Endothelial cell (in vitro differentiated cells): Measurements from ENCODE around the gene GATA5. TPM values are rescaled to one million over a fixed set of nuclear protein-coding genes. Genes with fewer than 3 reads are reported as not detected.

Experiments
- DNase-seq: peaks from one replicate; pipeline ENCODE4 v3.0.0; 2021; ENCODE audit warnings: low spot score
- H3K27ac Mint-ChIP-seq: one replicate; pipeline ENCODE4 v1.8.0; 2021; ENCODE audit warnings: mixed read lengths, inconsistent platforms; ENCODE audit not compliant: unreplicated experiment
- H3K27me3 Mint-ChIP-seq: one replicate; pipeline ENCODE4 v1.8.0; 2021; ENCODE audit warnings: mild to moderate bottlenecking, moderate library complexity, mixed read lengths, inconsistent platforms; ENCODE audit not compliant: unreplicated experiment
- H3K36me3 Mint-ChIP-seq: one replicate; pipeline ENCODE4 v1.8.0; 2021; ENCODE audit warnings: mild to moderate bottlenecking, low read depth, mixed read lengths, inconsistent platforms; ENCODE audit not compliant: unreplicated experiment
- H3K4me1 Mint-ChIP-seq: one replicate; pipeline ENCODE4 v1.8.0; 2021; ENCODE audit warnings: mild to moderate bottlenecking, mixed read lengths, inconsistent platforms; ENCODE audit not compliant: unreplicated experiment
- H3K4me3 Mint-ChIP-seq: one replicate; pipeline ENCODE4 v1.8.0; 2021; ENCODE audit warnings: mild to moderate bottlenecking, mixed read lengths, inconsistent platforms; ENCODE audit not compliant: unreplicated experiment
- H3K9me3 Mint-ChIP-seq: one replicate; pipeline ENCODE4 v1.8.0; 2021; ENCODE audit warnings: mixed read lengths, inconsistent platforms; ENCODE audit not compliant: unreplicated experiment
- total RNA-seq: library from RNA; stranded (reverse); fragmentation: NEBNext Ultra II Directional; extraction: Animal tissue kit (Norgen Biotek cat#: 25700); gene quantifications from one replicate; pipeline ENCODE4 v1.2.1, GENCODE V29; 2021; ENCODE audit not compliant: unreplicated experiment
- TF ChIP-seq, protein P1 (sequence below): fragments of 200-600 bp; sonication (generic); IDR thresholded peaks from one replicate; pipeline ENCODE4 v1.5.0; 2021; ENCODE audit warnings: antibody characterized with exemption; ENCODE audit not compliant: unreplicated experiment

The GATA5 gene
- total RNA-seq, 1 donor from 2014 or later = not detected

DNA sequence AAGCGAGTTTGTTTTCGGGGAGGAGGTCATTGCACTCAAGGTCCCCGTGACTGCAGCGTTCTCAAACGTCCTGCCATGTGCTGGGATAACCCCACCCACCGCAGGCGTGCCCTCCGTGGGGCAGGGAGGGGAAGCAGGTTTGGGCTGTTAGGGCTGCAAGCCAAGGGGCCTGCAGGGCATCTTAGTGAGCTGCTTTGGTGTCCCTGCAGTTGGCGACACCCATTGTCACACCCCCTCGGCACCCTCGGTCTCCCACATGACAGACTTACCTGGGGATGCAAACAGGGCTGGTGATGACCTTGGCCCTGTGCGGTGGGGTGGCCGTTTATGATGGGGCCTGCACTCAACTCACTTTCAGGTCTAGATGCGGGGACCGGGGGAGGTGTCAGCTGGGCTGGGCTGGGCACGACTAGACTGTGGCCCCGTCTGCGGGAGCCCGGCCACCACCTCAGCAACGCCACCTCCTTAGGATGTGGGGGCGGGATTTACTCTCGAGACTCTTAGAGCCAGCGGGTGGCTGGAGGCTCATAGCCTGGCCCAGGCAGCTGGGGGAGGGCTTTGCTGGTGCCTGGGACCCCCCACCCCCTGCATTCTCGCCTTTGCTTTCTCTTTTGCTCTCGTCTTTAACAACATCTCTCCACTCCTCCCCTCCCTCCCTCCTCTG, 6.5 kb upstream of the GATA5 start:
- Mint-ChIP-seq H3K4me1 (peaks cover 3% of the 10 kb centered on the region), H3K27ac (no peak overlapping the region), H3K27me3 (peaks cover 32% of the 10 kb centered on the region), H3K36me3 (peaks cover 5% of the 10 kb centered on the region), H3K9me3 (no peaks in the 10 kb centered on the region), H3K4me3 (no peak overlapping the region)
- no peak for DNase-seq
- TF ChIP-seq, protein P1, sequence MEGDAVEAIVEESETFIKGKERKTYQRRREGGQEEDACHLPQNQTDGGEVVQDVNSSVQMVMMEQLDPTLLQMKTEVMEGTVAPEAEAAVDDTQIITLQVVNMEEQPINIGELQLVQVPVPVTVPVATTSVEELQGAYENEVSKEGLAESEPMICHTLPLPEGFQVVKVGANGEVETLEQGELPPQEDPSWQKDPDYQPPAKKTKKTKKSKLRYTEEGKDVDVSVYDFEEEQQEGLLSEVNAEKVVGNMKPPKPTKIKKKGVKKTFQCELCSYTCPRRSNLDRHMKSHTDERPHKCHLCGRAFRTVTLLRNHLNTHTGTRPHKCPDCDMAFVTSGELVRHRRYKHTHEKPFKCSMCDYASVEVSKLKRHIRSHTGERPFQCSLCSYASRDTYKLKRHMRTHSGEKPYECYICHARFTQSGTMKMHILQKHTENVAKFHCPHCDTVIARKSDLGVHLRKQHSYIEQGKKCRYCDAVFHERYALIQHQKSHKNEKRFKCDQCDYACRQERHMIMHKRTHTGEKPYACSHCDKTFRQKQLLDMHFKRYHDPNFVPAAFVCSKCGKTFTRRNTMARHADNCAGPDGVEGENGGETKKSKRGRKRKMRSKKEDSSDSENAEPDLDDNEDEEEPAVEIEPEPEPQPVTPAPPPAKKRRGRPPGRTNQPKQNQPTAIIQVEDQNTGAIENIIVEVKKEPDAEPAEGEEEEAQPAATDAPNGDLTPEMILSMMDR = no peak

DNA sequence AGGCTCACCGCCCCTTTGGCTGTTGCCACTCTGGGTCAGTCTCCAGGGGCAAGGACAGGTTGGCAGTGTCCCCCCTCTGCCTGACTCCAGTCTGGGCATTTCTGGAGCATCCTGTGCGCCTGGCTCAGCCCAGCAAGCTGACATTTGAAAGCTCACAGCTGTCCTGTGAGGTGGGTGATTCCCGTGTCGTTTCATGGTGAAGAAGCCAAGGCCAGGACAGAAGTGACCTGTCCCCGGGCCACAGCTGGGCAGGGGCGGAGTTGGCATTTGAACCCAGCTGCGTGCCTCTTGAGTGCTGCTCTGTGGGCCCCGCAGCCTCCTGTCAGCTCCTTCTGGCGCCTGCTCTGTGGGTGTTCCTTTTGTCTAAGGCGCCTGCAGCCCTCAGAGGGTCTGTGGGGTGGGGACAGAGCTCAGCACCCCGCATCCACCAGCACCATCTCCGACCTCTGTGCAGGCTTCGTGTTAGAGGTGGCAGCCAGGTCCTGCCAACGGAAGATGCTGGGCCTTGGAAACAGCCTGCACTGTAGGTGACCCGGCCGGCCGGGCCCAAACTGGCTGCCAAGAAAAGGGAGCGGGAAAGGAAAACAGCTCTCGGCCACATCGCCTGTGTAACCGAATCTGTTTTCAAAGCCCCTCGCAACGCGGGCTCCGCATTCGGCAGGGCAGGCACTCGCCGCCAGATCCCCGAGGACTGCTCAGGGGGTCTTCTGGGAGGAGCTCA, 5.8 kb upstream of the GATA5 start:
- Mint-ChIP-seq H3K36me3 (peaks cover 5% of the 10 kb centered on the region), H3K27ac (no peak overlapping the region), H3K27me3 (peaks cover 31% of the 10 kb centered on the region), H3K9me3 (no peaks in the 10 kb centered on the region), H3K4me1 (peaks cover 3% of the 10 kb centered on the region), H3K4me3 (no peak overlapping the region)
- TF ChIP-seq, protein P1 = no peak
- DNase-seq = no peak

DNA sequence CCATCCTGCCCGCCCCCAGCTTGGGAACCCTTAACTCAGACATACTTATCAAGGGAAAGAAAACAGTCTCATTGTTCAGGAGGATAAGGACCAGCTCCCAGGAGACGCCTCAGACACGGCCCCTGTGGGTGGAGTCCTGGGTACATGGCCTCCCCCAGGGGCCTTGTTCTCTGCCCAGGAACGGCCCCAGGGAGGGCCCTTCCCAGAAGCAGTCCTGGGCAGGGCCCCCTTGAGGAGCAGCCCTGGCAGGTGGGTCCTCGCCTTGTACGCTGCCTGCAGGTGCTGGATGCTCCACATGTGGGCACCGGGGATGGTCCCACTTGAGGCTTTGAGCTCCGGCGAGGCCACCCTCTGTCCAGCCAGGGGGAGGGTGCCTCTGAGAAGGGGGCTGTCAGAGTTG, 4.5 kb upstream of the GATA5 start:
- Mint-ChIP-seq H3K9me3 (no peaks in the 10 kb centered on the region), H3K4me3 (no peak overlapping the region), H3K27me3 (peaks cover 27% of the 10 kb centered on the region), H3K27ac (no peak overlapping the region), H3K36me3 (peaks cover 5% of the 10 kb centered on the region), H3K4me1 (peaks cover 3% of the 10 kb centered on the region)
- no peak for DNase-seq
- TF ChIP-seq, protein P1 = no peak

DNA sequence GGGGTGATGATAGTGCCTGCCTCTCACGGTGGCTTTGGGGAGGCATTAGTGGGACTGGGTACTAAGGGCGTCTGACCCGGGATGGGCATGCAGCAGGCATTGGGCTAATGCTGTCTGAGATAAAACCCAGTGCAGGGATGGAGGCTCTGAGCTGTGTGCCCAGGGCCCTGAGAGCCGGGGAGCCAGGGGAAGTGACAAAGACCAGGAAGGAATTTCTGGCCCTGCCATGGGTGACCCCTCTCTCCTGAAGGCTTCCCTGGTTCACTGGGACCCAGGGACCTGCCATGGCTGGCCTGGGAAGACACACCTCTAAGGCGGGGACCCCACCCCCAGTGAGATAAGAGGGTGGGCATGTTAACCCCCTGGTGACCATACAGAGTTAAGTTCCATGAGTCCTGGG, 3.9 kb upstream of the GATA5 start:
- no peak overlapping the region for H3K4me3 Mint-ChIP-seq
- peaks cover 5% of the 10 kb centered on the region for H3K36me3 Mint-ChIP-seq
- no peak overlapping the region for H3K27ac Mint-ChIP-seq
- H3K4me1 Mint-ChIP-seq = peaks cover 3% of the 10 kb centered on the region
- TF ChIP-seq, protein P1 = no peak
- H3K27me3 Mint-ChIP-seq = peaks cover 26% of the 10 kb centered on the region
- no peaks in the 10 kb centered on the region for H3K9me3 Mint-ChIP-seq
- DNase-seq = no peak

DNA sequence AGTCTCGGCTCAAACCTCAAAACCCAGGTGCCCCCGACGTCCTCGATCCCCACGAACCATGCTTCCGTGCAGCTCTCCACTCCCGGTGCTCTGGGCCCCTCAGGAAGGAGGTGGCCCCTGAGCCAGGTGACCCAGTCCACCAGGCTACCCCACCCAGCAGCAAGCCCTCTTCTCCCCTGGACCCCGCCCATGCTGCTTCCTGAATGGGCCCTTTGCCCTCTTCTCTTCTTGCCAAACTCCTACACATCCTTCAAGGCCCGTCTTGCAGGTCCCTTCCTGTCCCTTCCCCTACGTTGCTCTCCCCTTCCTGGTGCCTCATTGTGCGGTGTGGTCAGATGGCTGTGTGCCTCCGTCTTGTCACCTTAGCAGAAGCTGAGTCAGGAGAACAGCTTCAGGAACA, 3.4 kb upstream of the GATA5 start:
- Mint-ChIP-seq H3K4me3 (no peak overlapping the region), H3K27ac (no peak overlapping the region), H3K9me3 (no peaks in the 10 kb centered on the region), H3K4me1 (peaks cover 3% of the 10 kb centered on the region), H3K27me3 (peaks cover 25% of the 10 kb centered on the region), H3K36me3 (peaks cover 5% of the 10 kb centered on the region)
- TF ChIP-seq, protein P1 = no peak
- DNase-seq = no peak
